ENCODE results near the gene ARHGAP22. TPM values are rescaled to one million over a fixed set of nuclear protein-coding genes. Genes with fewer than 3 reads are reported as not detected.

ARHGAP22 gene
- total and polyA plus RNA-seq, 11 donors, result 1.1 to 9.5 (median 2.8) TPM

DNA sequence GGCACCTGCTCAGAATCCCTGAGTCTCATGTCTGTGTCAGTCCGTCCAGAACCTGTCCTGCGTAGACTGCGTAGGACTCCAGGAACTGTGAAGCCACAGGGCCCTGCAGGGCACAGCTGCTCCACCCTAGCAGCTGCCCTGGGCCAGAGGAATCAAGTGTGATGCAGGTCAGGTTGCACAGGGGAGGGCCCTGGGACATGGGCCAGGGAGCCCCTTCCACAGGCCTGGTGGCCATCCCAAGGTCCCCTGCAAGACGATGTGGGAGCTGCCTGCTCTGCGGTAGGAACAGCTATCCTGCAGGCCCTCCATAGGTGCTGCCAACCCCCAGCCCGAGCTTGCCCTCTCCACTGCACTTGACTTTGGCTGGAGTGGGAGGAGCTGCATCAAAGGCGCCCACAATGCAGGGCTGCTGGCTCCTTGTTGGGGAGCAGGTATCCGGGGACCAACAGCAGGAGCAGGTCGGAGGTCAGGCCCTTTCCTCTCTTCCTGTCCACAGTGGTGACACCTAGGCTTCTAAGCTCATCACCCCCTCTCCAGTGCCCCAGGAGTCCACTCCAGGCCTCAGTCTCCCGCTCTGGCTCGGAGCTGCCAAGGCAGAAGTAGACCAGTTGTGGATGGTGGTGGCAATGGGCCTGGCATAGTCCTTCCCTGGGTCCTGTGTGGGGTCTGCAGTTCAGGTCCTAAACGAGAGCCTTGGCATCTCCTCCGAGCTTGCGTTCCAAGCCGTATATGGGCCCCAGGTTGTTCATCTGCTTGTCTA, 149.3 kb downstream of the ARHGAP22 start:
- Histone ChIP-seq H3K27ac (no peak overlapping the region), H3K9me3 (no peaks in the 10 kb centered on the region), H3K4me1 (peaks cover 0 to 18% (median 3%) of the 10 kb centered on the region in 12 donors), H3K36me3 (peaks cover 0 to 16% (median 0%) of the 10 kb centered on the region in 9 donors), H3K4me3 (no peak overlapping the region), H3K27me3 (no peaks in the 10 kb centered on the region)
- intact Hi-C loops (cut with DNase I), result no loop called here
- 95 to 98% (median 96%) methylated on average over 11 to 15 of the region's 15 CpGs for WGBS, 4 donors
- DNase-seq (peak in 2 of 5 donors; percentile 12 to 55), ATAC-seq (no peak)
- TF ChIP-seq, protein P1, sequence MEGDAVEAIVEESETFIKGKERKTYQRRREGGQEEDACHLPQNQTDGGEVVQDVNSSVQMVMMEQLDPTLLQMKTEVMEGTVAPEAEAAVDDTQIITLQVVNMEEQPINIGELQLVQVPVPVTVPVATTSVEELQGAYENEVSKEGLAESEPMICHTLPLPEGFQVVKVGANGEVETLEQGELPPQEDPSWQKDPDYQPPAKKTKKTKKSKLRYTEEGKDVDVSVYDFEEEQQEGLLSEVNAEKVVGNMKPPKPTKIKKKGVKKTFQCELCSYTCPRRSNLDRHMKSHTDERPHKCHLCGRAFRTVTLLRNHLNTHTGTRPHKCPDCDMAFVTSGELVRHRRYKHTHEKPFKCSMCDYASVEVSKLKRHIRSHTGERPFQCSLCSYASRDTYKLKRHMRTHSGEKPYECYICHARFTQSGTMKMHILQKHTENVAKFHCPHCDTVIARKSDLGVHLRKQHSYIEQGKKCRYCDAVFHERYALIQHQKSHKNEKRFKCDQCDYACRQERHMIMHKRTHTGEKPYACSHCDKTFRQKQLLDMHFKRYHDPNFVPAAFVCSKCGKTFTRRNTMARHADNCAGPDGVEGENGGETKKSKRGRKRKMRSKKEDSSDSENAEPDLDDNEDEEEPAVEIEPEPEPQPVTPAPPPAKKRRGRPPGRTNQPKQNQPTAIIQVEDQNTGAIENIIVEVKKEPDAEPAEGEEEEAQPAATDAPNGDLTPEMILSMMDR (IDR thresholded peaks at IDR 0.05), result no peak
- TF ChIP-seq POLR2A (IDR thresholded peaks at IDR 0.05), result no peak

DNA sequence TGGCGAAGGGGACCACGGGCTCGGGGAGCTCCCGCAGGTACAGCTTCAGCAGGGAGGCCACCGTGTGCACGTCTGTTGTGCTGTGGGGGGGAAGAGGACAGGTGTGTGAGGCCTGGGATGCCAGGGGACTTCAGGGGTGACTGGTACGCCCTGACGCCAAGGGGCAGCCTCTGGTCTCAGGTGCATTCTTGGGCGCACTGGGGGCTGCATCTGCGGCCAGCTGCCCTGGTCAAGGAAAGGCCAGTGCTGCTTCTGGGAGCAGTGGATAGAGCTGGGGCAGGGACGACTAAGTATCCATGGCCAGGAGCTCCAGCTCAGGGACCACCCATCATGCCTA, 149.8 kb downstream of the ARHGAP22 start:
- 87 to 100% (median 94%) methylated on average over 3 to 11 of the region's 11 CpGs for whole genome bisulfite sequencing, 4 donors
- intact Hi-C loops (cut with DNase I), result no loop called here
- H3K27ac ChIP-seq, result no peak overlapping the region

DNA sequence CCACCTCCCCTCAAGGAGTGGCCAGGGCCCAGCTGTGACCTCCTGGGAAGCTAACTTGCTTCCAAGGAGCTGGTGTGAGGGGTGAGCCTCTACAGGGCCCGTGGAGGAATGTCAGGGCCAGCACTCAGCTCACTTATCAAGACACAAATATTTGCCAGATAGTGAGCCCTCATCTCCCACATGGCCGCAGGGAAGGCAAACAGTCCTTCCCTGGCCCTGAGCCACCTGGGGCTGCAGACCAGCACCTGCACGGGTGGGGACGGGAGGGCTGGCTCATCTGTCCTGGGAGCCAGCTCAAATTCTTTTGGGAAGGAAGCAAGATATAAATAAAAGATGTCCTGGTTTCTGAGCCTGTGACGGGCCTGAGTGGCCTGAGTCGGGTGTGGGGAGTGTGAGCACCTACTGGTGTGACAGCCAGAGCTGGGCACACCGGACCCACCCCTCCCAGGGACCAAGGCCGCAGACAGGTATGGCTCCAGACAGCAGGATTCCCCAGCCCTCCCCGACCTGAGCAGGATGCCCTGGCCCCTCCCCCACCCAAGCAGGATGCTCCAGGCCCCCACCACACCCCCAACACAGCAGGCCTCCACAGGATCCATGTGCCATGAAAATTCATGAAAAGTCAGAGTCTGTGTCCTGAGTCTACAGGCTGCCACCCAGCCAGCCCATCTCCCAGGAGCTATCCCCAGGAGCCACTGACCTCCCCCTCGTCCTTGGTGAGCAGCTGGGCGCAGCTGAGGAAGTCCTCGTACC, 150.4 kb downstream of the ARHGAP22 start:
- Histone ChIP-seq H3K27me3 (no peaks in the 10 kb centered on the region), H3K36me3 (peaks cover 0 to 24% (median 0%) of the 10 kb centered on the region in 9 donors), H3K27ac (no peak overlapping the region), H3K4me3 (no peak overlapping the region), H3K4me1 (peaks cover 0 to 18% (median 3%) of the 10 kb centered on the region in 12 donors), H3K9me3 (no peaks in the 10 kb centered on the region)
- DNase-seq (peak in 1 of 5 donors; percentile 59), ATAC-seq (no peak)
- no peak for TF ChIP-seq POLR2A (IDR thresholded peaks at IDR 0.05)
- TF ChIP-seq, protein P1 (IDR thresholded peaks at IDR 0.05), result no peak
- intact Hi-C loops (cut with DNase I), result no loop called here
- WGBS, 4 donors, result 51 to 64% (median 61%) methylated on average over 8 to 12 of the region's 12 CpGs

More for the DNA sequence above, 149.8 kb downstream of the ARHGAP22 start:
- H3K4me1 ChIP-seq, result peaks cover 0 to 18% (median 3%) of the 10 kb centered on the region in 12 donors
- no peak overlapping the region for H3K4me3 ChIP-seq
- H3K36me3 ChIP-seq, result peaks cover 0 to 20% (median 0%) of the 10 kb centered on the region in 9 donors
- no peaks in the 10 kb centered on the region for H3K27me3 ChIP-seq
- DNase-seq, result peak in 1 of 5 donors; percentile 10
- no peaks in the 10 kb centered on the region for H3K9me3 ChIP-seq
- no peak for TF ChIP-seq POLR2A (IDR thresholded peaks at IDR 0.05)
- TF ChIP-seq, protein P1 (IDR thresholded peaks at IDR 0.05), result no peak
- ATAC-seq, result no peak

Measured in heart left ventricle (tissue), 16 donors.